HG03571 (cell line): ENCODE results near the gene FBXL7.

ENCODE experiments used
- ATAC-seq: cut with Tn5 transposase; IDR thresholded peaks from one replicate; pipeline ENCODE4 v1.9.1; 2021; ENCODE audit not compliant: unreplicated experiment

The FBXL7 gene

GRCh38 chr5:15983392-15983791, 483.4 kb downstream of the FBXL7 start:
- ATAC-seq: no peak
